Measurements from ENCODE around the gene SLC22A16.
"Not testable (repeated sequence)": the region's sequence is repeated elsewhere in the genome, so short reads cannot be mapped to it uniquely, and the experiment has no call there.

Gene SLC22A16

DNA sequence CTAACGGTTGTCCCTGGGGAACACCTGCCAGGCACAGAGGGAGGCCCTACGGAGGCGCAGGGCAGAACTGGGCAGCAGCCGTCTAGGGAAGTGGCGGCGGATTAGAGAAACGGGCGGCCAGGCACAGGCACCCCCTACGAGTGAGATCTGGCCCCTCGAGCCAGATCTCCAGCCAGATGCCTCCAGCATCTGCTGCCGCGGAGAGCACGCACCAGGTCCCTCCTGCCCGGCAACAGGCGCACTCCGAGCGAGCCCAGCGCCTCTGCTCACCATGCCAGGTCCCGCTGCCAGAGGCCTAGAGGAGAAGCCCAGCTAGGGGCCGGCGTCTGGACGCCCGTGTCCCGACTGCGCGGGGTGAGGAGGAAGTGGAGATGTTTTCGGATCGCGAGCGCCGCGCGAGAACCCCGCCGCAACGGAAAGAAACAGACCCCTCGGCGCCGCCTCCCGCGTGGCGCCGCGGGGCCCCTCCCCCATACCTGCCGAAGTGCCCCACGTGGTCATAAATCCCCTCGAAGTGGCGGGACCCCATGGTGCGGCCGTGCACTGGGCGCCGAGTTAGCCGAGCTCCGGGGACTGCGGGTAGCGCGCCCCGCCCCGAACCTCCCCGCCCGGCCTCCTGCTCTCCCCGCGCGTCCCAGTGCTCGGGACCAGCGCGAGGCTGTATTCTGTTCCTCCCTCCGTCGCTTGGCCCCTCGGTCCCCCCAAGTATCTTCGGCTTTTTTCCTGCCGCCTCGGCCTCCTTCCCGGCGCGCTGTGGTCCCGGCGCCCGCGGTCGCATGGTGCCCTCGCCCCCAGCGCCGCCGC lies at the start of gene SLC22A16:
TSS of gene SLC22A16 (minus strand) at position 568 of the 804 bp plus-strand sequence. CDS start at position 529, 39 bp downstream.
- DNase-seq: peak; percentile 45

GRCh38 chr6:110525001-110525400 lies 48.6 kb upstream of the SLC22A16 start:
- DNase-seq: no peak

DNA sequence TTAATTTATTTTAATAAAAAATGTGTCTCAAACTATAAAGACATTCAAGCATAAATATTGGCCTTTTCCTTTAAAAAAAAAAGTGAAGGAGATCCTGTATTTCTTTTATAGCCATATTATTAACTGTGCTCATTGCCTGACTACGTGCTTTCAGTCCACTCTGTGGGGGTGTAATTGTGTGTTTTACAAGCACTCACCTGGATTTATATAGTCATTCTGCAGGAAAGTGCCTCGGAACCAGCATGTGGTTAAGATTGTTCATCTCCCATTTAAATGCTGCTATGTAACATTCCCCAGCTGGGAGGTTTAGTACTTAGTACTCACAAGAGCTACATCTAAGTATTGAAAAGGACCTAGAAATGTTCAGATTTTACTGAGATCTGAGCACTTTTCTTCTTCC lies 47.9 kb upstream of the SLC22A16 start:
- DNase-seq: no peak

DNA sequence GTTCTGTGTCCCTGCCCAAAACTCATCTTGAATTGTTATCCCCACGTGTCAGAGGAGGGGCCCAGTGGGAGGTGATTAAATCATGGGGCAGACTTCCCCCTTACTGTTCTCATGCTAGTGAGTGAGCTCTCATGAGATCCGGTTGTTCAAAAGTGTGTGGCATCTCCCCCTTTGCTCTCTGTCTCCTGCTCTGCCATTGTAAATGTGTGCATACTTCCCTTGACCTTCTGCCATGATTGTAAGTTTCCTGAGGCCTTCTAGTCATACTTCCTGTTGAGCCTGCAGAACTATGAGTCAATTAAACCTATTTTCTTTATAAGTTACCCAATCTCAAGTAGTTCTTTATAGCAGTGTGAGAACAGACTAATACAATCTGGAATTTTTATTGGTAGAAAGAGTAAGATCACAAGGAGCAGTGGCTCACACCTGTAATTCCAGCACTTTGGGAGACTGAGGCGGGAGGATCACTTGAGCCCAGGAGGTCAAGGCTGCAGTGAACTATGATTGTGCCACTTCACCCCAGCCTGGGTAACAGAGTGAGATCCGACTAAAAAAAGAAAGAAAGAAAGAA lies 47.1 kb upstream of the SLC22A16 start:
- DNase-seq: no peak

GRCh38 chr6:110522427-110522826 lies 46.0 kb upstream of the SLC22A16 start:
- no peak for DNase-seq

DNA sequence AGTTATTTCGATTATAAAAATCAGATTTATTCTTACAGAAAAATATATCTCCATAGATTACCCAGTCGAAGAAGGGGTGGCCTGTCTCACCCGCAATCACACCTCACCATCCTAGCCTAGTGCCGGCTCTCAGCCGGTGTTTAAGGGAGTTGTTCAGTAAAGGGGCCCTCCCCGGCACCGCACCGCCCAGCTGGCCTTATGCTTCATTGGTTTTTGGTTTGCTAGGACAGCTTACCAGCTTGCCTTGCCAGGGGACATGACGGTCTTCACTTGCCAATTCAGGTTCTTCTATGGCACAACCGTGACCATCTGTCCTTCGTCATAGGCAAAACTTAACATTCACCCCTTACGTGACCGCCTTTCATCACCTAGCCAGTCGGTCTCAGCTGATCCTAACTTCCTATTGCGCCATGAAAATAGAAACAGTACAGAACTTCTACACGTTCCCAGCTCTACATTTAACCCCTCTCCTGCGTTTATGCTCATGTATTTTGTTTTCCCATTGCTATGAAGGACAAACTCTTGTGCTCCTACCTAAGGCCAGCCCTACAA lies 44.7 kb upstream of the SLC22A16 start:
- no peak for DNase-seq

DNA sequence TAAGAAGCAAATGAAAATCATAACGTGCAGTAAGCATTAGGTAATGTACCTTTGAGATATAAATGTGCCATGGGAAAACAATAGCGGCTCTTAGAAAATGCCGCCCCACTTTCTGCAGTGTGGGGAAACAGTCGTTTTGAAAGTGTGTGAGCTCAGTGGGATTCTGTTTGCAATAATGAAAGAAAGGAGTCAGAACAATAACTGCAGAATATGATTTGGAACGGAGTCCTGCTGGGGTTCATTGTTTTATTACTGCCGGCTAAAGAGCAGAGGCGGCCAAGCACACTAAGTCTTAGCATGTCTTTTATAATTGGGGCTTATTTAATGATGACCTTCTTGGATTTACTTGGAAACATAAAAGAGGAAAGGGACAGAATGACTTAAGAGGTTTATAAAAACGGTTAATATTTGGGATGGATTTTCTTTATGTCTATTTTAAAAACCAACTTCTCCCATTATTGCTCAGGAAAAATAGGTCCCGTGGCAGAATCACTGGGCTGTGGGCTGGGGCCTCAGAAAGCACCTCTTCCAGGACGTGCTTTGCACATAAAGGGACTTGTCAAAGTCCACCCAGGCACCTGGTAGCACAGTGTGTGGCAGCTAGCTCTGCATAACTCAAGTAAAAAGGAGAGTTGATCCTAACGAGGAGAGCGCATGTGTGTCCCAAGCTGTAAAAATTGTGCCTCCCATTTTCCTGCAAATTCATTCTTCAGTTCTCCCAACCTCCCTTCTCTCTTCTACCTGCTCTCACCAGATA lies 44.0 kb upstream of the SLC22A16 start:
- no peak for DNase-seq

- no peak for DNase-seq
Measured at GRCh38 chr6:110517601-110518281, 41.3 kb upstream of the SLC22A16 start.

DNA sequence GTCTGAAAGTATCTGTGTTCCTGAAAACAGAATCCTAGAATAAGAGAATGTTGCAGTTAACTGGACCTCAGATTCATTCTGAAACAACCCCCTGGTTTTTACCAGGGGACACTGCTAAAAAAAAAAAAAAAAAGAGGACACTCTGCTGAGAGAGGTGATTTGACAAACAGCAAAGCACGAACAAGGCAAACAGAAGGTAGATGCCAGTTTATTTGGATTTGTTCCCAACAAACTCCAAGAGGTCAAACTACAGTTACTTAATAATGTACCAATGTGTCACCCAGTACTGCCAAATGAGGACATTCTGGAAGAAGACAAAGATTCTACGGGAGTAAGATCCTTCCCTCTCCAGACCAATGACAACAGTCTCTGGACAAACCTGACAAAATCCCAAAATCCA lies 40.6 kb upstream of the SLC22A16 start:
- DNase-seq: no peak

GRCh38 chr6:110514818-110515217 lies 38.4 kb upstream of the SLC22A16 start:
- DNase-seq: peak; percentile 31

- DNase-seq: no peak
Measured at GRCh38 chr6:110512991-110513390, 36.6 kb upstream of the SLC22A16 start.

GRCh38 chr6:110512549-110512948 lies 36.1 kb upstream of the SLC22A16 start:
- not testable (repeated sequence) for DNase-seq

- DNase-seq: no peak
Measured at GRCh38 chr6:110511401-110511800, 35.0 kb upstream of the SLC22A16 start.

GRCh38 chr6:110509617-110510241 lies 33.3 kb upstream of the SLC22A16 start:
- DNase-seq: peak; percentile 38

DNA sequence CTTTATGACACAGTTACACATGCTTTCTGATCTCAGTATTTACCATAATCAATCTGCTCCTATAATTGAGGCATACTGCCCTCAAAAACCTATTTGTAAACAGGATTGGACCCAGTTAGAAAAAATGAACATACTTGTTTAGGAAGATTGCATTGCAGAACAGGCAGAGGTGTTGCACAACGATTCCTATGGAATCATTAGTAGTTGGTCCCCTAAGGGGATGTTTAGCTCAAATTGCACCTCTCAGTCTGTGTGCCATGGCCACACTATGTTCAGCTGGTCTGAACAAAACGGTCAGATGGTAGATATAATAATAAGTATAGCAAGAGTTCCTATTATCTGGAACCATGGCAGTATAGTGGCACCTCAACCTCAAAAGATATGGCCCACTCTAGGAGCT lies 28.5 kb upstream of the SLC22A16 start:
- not testable (repeated sequence) for DNase-seq

GRCh38 chr6:110495949-110496348 lies 19.5 kb upstream of the SLC22A16 start:
- DNase-seq: no peak

- no peak for DNase-seq
Measured at GRCh38 chr6:110493253-110493800, 16.9 kb upstream of the SLC22A16 start.

GRCh38 chr6:110492584-110492983 lies 16.2 kb upstream of the SLC22A16 start:
- DNase-seq: no peak

DNA sequence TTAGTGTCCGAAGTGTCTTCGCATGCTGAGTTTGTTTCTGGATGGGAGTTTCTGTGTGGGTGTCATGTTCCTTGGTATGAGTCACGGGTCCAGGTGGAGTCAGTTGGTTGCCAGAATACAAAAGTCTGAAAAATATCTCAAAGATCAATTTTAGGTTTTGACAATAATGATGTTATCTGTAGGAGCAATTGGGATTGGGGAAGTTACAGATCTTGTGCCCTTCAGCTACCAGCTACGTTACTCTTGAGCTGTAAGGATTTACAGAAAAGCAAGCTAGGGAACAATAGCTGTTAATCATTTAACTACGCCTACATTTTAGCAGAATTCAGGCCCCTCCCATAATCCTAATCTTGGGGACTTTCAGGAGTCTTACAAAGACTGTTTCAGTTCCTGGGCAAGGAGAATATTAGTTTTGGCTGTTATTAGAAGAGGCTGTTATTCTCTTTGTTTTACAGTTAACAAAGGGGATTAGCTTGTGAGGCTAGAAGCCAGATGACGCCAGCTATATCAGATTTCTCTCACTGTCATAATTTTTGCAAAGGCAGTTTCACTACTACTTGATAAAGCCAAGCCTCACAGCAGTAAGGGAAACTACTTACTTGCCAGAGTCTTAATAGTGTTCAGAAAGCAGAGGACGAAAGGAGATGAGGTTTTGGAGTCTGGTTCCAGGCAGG lies 15.4 kb upstream of the SLC22A16 start:
- DNase-seq: no peak

- no peak for DNase-seq
Measured at GRCh38 chr6:110491299-110491643, 14.9 kb upstream of the SLC22A16 start.

GRCh38 chr6:110490110-110490509 lies 13.7 kb upstream of the SLC22A16 start:
- DNase-seq: no peak

Measured in hematopoietic multipotent progenitor cell treated with erythropoietin and hydrocortisone succinate and interleukin-3 and kit ligand, for 8 days (in vitro differentiated cells).